ENCODE results near the gene SMARCA4. TPM values are rescaled to one million over a fixed set of nuclear protein-coding genes. Genes with fewer than 3 reads are reported as not detected.
"Not testable (repeated sequence)": the region's sequence is repeated elsewhere in the genome, so short reads cannot be mapped to it uniquely, and the experiment has no call there.

SMARCA4 gene
- total RNA-seq, 4 donors from 2014 or later, result 48.0 to 78.2 (median 53.9) TPM

DNA sequence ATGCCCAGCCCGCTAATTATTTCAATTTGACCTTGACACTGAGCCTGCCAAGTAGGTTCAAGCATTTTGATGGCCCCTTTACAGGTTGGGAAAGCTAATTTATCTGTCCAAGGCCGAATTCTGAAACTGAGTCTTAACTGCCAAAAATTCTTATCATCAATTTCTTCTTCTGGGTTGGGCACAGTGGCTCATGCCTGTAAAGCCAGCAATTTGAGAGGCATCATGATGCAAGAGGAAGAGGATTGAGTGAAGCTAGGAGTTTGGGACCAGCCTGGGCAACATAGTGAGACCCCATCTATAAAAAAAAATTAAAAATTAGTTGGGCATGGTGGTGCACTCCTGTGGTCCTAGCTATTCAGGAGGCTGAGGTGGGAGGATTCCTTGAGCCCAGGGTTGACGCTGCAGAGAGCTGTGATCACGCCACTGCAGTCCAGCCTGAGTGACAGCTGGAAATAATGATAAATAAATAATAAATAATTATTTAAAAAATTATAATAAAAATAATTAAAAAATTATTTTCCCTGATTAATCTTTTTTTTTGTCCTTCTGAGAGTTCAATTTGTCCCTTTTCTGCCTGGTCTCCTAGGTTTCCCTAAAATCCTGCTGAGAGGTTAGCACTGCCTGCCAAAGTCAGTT, 127.2 kb downstream of the SMARCA4 start:
- 91% methylated on average over 4 of the region's 4 CpGs for WGBS
- no peak for TF ChIP-seq EP300 (IDR thresholded peaks at IDR 0.05)
- TF ChIP-seq POLR2A (IDR thresholded peaks at IDR 0.05; ENCODE audit: low read depth), result no peak
- TF ChIP-seq, protein P1, sequence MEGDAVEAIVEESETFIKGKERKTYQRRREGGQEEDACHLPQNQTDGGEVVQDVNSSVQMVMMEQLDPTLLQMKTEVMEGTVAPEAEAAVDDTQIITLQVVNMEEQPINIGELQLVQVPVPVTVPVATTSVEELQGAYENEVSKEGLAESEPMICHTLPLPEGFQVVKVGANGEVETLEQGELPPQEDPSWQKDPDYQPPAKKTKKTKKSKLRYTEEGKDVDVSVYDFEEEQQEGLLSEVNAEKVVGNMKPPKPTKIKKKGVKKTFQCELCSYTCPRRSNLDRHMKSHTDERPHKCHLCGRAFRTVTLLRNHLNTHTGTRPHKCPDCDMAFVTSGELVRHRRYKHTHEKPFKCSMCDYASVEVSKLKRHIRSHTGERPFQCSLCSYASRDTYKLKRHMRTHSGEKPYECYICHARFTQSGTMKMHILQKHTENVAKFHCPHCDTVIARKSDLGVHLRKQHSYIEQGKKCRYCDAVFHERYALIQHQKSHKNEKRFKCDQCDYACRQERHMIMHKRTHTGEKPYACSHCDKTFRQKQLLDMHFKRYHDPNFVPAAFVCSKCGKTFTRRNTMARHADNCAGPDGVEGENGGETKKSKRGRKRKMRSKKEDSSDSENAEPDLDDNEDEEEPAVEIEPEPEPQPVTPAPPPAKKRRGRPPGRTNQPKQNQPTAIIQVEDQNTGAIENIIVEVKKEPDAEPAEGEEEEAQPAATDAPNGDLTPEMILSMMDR (IDR thresholded peaks at IDR 0.05), result no peak
- TF ChIP-seq POLR2AphosphoS5 (IDR thresholded peaks at IDR 0.05), result no peak
- H3K4me3 ChIP-seq, result no peak overlapping the region

DNA sequence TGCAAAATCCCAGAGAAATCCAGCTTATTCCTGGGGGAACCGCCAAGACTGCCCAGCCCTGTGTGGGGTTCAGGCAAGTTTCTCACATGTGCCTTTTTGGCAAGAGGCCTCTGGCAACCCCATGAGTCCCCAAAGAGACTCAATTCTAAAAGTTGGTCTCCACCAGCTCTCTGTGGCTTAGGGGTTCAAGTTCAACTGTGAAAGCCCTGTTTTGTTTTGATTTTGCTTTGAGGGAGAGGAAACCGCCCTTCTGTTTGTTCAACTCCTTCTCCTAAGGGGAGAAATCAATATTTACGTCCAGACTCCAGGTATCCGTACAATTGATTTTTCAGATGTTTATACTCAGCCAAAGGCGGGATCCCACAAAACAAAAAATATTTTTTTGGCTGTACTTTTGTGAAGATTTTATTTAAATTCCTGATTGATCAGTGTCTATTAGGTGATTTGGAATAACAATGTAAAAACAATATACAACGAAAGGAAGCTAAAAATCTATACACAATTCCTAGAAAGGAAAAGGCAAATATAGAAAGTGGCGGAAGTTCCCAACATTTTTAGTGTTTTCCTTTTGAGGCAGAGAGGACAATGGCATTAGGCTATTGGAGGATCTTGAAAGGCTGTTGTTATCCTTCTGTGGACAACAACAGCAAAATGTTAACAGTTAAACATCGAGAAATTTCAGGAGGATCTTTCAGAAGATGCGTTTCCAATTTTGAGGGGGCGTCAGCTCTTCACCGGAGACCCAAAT, 127.8 kb downstream of the SMARCA4 start:
- H3K36me3 ChIP-seq, result peaks cover 0 to 2% (median 0%) of the 10 kb centered on the region in 4 donors
- peaks cover 55 to 82% (median 79%) of the 10 kb centered on the region in 4 donors for H3K4me1 ChIP-seq
- WGBS, result 26% methylated on average over 11 of the region's 11 CpGs
- TF ChIP-seq POLR2A (IDR thresholded peaks at IDR 0.05; ENCODE audit: low read depth) (no peak), POLR2AphosphoS5 (IDR thresholded peaks at IDR 0.05) (no peak), EP300 (IDR thresholded peaks at IDR 0.05) (no peak)
- TF ChIP-seq, protein P1 (IDR thresholded peaks at IDR 0.05), result no peak
- no peaks in the 10 kb centered on the region for H3K27me3 ChIP-seq
- H3K27ac ChIP-seq (replicated peaks in 1 of 4), result peak overlapping the region; percentile 97 to 99 (median 97)
- H3K9me3 ChIP-seq, result no peaks in the 10 kb centered on the region
- intact Hi-C loops (cut with DNase I), result no loop called here
- DNase-seq (ENCODE audit: extremely low spot score), result no peak
- H3K4me3 ChIP-seq, result peak overlapping the region; percentile 67 to 79 (median 72)

More for the DNA sequence above, 127.2 kb downstream of the SMARCA4 start:
- H3K9me3 ChIP-seq, result no peaks in the 10 kb centered on the region
- H3K36me3 ChIP-seq, result no peaks in the 10 kb centered on the region
- peaks cover 50 to 79% (median 75%) of the 10 kb centered on the region in 4 donors for H3K4me1 ChIP-seq
- no peak for DNase-seq (ENCODE audit: extremely low spot score)
- peak overlapping the region; percentile 97 to 99 (median 97) for H3K27ac ChIP-seq (replicated peaks in 1 of 4)
- no peaks in the 10 kb centered on the region for H3K27me3 ChIP-seq
- intact Hi-C loops (cut with DNase I), result no loop called here

DNA sequence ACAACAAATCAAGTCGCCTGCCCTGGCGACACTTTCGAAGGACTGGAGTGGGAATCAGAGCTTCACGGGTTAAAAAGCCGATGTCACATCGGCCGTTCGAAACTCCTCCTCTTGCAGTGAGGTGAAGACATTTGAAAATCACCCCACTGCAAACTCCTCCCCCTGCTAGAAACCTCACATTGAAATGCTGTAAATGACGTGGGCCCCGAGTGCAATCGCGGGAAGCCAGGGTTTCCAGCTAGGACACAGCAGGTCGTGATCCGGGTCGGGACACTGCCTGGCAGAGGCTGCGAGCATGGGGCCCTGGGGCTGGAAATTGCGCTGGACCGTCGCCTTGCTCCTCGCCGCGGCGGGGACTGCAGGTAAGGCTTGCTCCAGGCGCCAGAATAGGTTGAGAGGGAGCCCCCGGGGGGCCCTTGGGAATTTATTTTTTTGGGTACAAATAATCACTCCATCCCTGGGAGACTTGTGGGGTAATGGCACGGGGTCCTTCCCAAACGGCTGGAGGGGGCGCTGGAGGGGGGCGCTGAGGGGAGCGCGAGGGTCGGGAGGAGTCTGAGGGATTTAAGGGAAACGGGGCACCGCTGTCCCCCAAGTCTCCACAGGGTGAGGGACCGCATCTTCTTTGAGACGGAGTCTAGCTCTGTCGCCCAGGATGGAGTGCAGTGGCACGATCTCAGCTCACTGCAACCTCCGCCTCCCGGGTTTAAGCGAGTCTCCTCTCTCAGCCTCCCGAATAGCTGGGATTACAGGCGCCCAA, 128.6 kb downstream of the SMARCA4 start, which contains the start of gene LDLR:
LDLR (plus strand) TSS at position 210 of the 760 bp plus-strand sequence; CDS start at position 296, 86 bp downstream.
- Histone ChIP-seq H3K4me3 (peak within 1 kb of the TSS; percentile 67 to 79 (median 72)), H3K27ac (replicated peaks in 1 of 4) (peak within 1 kb of the TSS; percentile 97 to 99 (median 97)), H3K27me3 (no peaks in the 10 kb centered on the region), H3K9me3 (no peaks in the 10 kb centered on the region), H3K4me1 (peaks cover 56 to 82% (median 79%) of the 10 kb centered on the region in 4 donors), H3K36me3 (peaks cover 0 to 10% (median 1%) of the 10 kb centered on the region in 4 donors)
- TF ChIP-seq, protein P1 (IDR thresholded peaks at IDR 0.05), result peak in 1 of 3 experiments; percentile 6
- TF ChIP-seq EP300 (IDR thresholded peaks at IDR 0.05) (peak; percentile 97), POLR2A (IDR thresholded peaks at IDR 0.05; ENCODE audit: low read depth) (peak; percentile 94), POLR2AphosphoS5 (IDR thresholded peaks at IDR 0.05) (peak; percentile 96 to 97)
- peak; percentile 95 for DNase-seq (ENCODE audit: extremely low spot score)
- 3% methylated on average over 23 of the region's 43 CpGs for WGBS
- intact Hi-C loops (cut with DNase I), result loop anchor here (5.0 to 10.0 kb wide), 2 partner anchors 48 to 55 kb away; no protein-coding TSS in a partner anchor

DNA sequence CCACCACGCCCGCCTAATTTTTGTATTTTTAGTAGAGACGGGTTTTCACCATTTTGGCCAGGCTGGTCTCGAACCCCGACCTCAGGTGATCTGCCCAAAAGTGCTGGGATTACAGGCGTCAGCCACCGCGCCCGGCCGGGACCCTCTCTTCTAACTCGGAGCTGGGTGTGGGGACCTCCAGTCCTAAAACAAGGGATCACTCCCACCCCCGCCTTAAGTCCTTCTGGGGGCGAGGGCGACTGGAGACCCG, 129.1 kb downstream of the SMARCA4 start:
- peak; percentile 6 for TF ChIP-seq POLR2A (IDR thresholded peaks at IDR 0.05; ENCODE audit: low read depth)
- peaks cover 56 to 82% (median 79%) of the 10 kb centered on the region in 4 donors for H3K4me1 ChIP-seq
- peak overlapping the region; percentile 67 to 79 (median 72) for H3K4me3 ChIP-seq
- WGBS, result 0% methylated on average over 8 of the region's 15 CpGs
- H3K27me3 ChIP-seq; H3K9me3 ChIP-seq; DNase-seq (ENCODE audit: extremely low spot score): not testable (repeated sequence)
- H3K36me3 ChIP-seq, result peaks cover 0 to 10% (median 3%) of the 10 kb centered on the region in 4 donors
- intact Hi-C loops (cut with DNase I), result loop anchor here (5.0 to 10.0 kb wide), 2 partner anchors 47 to 55 kb away; no protein-coding TSS in a partner anchor
- peak overlapping the region; percentile 97 to 99 (median 97) for H3K27ac ChIP-seq (replicated peaks in 1 of 4)

Data from esophagus muscularis mucosa (tissue), 4 donors.